OCI-LY7 (cell line): ENCODE data around the gene OR51G1. TPM values are rescaled to one million over a fixed set of nuclear protein-coding genes. Genes with fewer than 3 reads are reported as not detected.

Source experiments
- BruUV-seq: library from RNA; stranded (reverse); fragments of 400-500 nt; replicated peaks from 2 replicates; lab custom pipeline; 2021; lab: Mats Ljungman, UMichigan
- CTCF ChIA-PET: fragments of 300-600 bp; sonication (Branson Sonifier 250); formaldehyde crosslinking; loops from one replicate; lab custom pipeline; 2022; ENCODE audit warnings: antibody characterized with exemption; ENCODE audit not compliant: unreplicated experiment; lab: Charles Lee
- POLR2A ChIA-PET: fragments of 300-600 bp; sonication (Branson Sonifier 250); formaldehyde crosslinking; loops from one replicate; lab custom pipeline; 2022; ENCODE audit warnings: antibody characterized with exemption; lab: Charles Lee
- DNase-seq: peaks from one replicate; pipeline ENCODE4 v3.0.0-alpha.2; 2015; ENCODE audit warnings: low spot score
- H2AFZ ChIP-seq: fragments of 200-600 bp; sonication (generic), shearing (Covaris generic); 2 replicates; pipeline ENCODE4 v1.6.1; 2014; ENCODE audit warnings: mild to moderate bottlenecking, antibody characterized with exemption, low read length, moderate library complexity
- H3K27ac ChIP-seq: fragments of 200-600 bp; sonication (generic); 2 replicates; pipeline ENCODE4 v1.5.1; 2014; ENCODE audit warnings: mixed run types, low read depth, mild to moderate bottlenecking, moderate library complexity, low read length, inconsistent platforms; ENCODE audit not compliant: poor library complexity, severe bottlenecking
- H3K36me3 ChIP-seq: fragments of 200-600 bp; sonication (generic); 2 replicates; pipeline ENCODE4 v1.6.1; 2014; ENCODE audit warnings: mild to moderate bottlenecking, antibody characterized with exemption, low read length, moderate library complexity, mixed read lengths; ENCODE audit not compliant: insufficient read depth
- H3K4me1 ChIP-seq: fragments of 200-600 bp; sonication (generic); 2 replicates; pipeline ENCODE4 v1.5.1; 2014; ENCODE audit warnings: mild to moderate bottlenecking, low read length; ENCODE audit not compliant: insufficient read depth, poor library complexity, severe bottlenecking
- H3K4me2 ChIP-seq: fragments of 200-600 bp; sonication (generic); 2 replicates; pipeline ENCODE4 v1.6.1; 2014; ENCODE audit warnings: mild to moderate bottlenecking, low read length
- H3K4me3 ChIP-seq: fragments of 200-600 bp; sonication (generic); 2 replicates; pipeline ENCODE4 v1.5.1; 2014; ENCODE audit warnings: mild to moderate bottlenecking, low read depth, low read length; ENCODE audit not compliant: poor library complexity, severe bottlenecking
- H3K79me2 ChIP-seq: fragments of 200-600 bp; sonication (generic); 2 replicates; pipeline ENCODE4 v1.6.1; 2016; ENCODE audit warnings: low read depth, mild to moderate bottlenecking, low read length, moderate library complexity, mixed read lengths; ENCODE audit not compliant: insufficient read depth
- H3K9me2 ChIP-seq: fragments of 200-600 bp; sonication (generic); 2 replicates; pipeline ENCODE4 v1.6.1; 2016; ENCODE audit warnings: mild to moderate bottlenecking, low read length, mixed read lengths; ENCODE audit not compliant: insufficient read depth
- H3K9me3 ChIP-seq: fragments of 200-600 bp; sonication (generic); 2 replicates; pipeline ENCODE4 v1.6.1; 2014; ENCODE audit warnings: mild to moderate bottlenecking, mixed run types, low read length, mixed read lengths
- H4K20me1 ChIP-seq: fragments of 200-600 bp; sonication (generic); 2 replicates; pipeline ENCODE4 v1.6.1; 2014; ENCODE audit warnings: mild to moderate bottlenecking, antibody characterized with exemption, low read length, moderate library complexity, mixed read lengths; ENCODE audit not compliant: insufficient read depth
- CTCF ChIP-seq: fragments of 200-600 bp; sonication (generic); conservative IDR thresholded peaks from 2 replicates; pipeline ENCODE4 v1.5.1; 2014; ENCODE audit warnings: mild to moderate bottlenecking, antibody characterized with exemption, low read length, moderate library complexity, mixed read lengths
- EZH2phosphoT487 ChIP-seq: fragments of 200-600 bp; sonication (generic); IDR thresholded peaks from 2 replicates; pipeline ENCODE4 v1.6.1; 2018; ENCODE audit warnings: low read depth, borderline replicate concordance, mild to moderate bottlenecking, mixed run types, antibody characterized with exemption, low read length, moderate library complexity, mixed read lengths
- intact Hi-C: fragments of 100-400 bp; cut with micrococcal nuclease; formaldehyde crosslinking; loops from one replicate; pipeline ENCODE4 v1.10.0; 2022; ENCODE audit not compliant: unreplicated experiment
- total RNA-seq, 2 experiments: library from RNA; depleted of rRNA in 1 of 2; stranded (reverse); fragments of >200 nt in 1 of 2; shearing (Covaris generic) in 1 of 2; gene quantifications; 2 replicates each; pipeline ENCODE4 v1.2.3, GENCODE V29; 2014 to 2022

OR51G1 gene
- total RNA-seq, 2 experiments from 2014 or later = not detected

DNA sequence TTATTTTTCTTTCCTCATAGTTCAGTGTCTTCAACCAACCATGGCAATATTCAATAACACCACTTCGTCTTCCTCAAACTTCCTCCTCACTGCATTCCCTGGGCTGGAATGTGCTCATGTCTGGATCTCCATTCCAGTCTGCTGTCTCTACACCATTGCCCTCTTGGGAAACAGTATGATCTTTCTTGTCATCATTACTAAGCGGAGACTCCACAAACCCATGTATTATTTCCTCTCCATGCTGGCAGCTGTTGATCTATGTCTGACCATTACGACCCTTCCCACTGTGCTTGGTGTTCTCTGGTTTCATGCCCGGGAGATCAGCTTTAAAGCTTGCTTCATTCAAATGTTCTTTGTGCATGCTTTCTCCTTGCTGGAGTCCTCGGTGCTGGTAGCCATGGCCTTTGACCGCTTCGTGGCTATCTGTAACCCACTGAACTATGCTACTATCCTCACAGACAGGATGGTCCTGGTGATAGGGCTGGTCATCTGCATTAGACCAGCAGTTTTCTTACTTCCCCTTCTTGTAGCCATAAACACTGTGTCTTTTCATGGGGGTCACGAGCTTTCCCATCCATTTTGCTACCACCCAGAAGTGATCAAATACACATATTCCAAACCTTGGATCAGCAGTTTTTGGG is 42.2 kb downstream of the OR51G1 start, which contains the start of gene OR51T1:
Gene OR51T1, plus strand, starts transcription at position 41 of the 641 bp plus-strand sequence. Its CDS starts 0 bp downstream, at position 41.
- TF ChIP-seq CTCF (no peak), EZH2phosphoT487 (no peak)
- Histone ChIP-seq H3K9me3 (no peaks in the 10 kb centered on the region), H3K79me2 (no peaks in the 10 kb centered on the region), H3K9me2 (no peaks in the 10 kb centered on the region), H2AFZ (no peak within 1 kb of the TSS), H3K4me3 (no peak within 1 kb of the TSS), H3K36me3 (no peaks in the 10 kb centered on the region), H4K20me1 (no peaks in the 10 kb centered on the region), H3K4me2 (no peak within 1 kb of the TSS), H3K4me1 (no peaks in the 10 kb centered on the region), H3K27ac (no peak within 1 kb of the TSS)
- CTCF ChIA-PET = no interaction called here
- no TSS peak for BruUV-seq
- DNase-seq = no peak
- intact Hi-C loops = no loop called here
- POLR2A ChIA-PET = interaction anchor here (1.3 kb wide), 1 partner anchor 50 kb away, joined by 3 read pairs; no protein-coding TSS in a partner anchor

- no peak for DNase-seq
- Histone ChIP-seq H3K27ac (no peak overlapping the region), H3K79me2 (no peaks in the 10 kb centered on the region), H3K4me2 (no peak overlapping the region), H2AFZ (no peak overlapping the region), H4K20me1 (no peaks in the 10 kb centered on the region), H3K9me2 (no peaks in the 10 kb centered on the region), H3K4me3 (no peak overlapping the region), H3K4me1 (no peaks in the 10 kb centered on the region), H3K9me3 (no peaks in the 10 kb centered on the region), H3K36me3 (no peaks in the 10 kb centered on the region)
- BruUV-seq = no TSS peak
- POLR2A ChIA-PET = no interaction called here
- intact Hi-C loops = no loop called here
- CTCF ChIA-PET = no interaction called here
- no peak for TF ChIP-seq CTCF
- no peak for TF ChIP-seq EZH2phosphoT487
Observed at GRCh38 chr11:4881188-4881587, 43.0 kb downstream of the OR51G1 start.

Other genes with a start within 250 kb of the OR51G1 start
- 0.05 TPM in 1 of 2 replicates, not detected in the other for gene OR51E2, start 226.5 kb downstream of the OR51G1 start, total RNA-seq (2014; rRNA removed; shearing (Covaris generic))
- not detected in 2 replicates for gene OR51E2, start 226.5 kb downstream of the OR51G1 start, total RNA-seq (2022)
- not detected in 2 replicates for gene MMP26, start 219.6 kb downstream of the OR51G1 start, total RNA-seq (2014; rRNA removed; shearing (Covaris generic))
- not detected in 2 replicates for gene MMP26, start 219.6 kb downstream of the OR51G1 start, total RNA-seq (2022)
- gene OR51F1, start 154.4 kb downstream of the OR51G1 start, total RNA-seq (2014; rRNA removed; shearing (Covaris generic)) = not detected in 2 replicates
- gene OR51F1, start 154.4 kb downstream of the OR51G1 start, total RNA-seq (2022) = not detected in 2 replicates
- gene OR52R1, start 120.0 kb downstream of the OR51G1 start, total RNA-seq (2014; rRNA removed; shearing (Covaris generic)) = not detected in 2 replicates
- not detected in 2 replicates for gene OR52R1, start 120.0 kb downstream of the OR51G1 start, total RNA-seq (2022)
- gene OR51F2, start 103.0 kb downstream of the OR51G1 start, total RNA-seq (2014; rRNA removed; shearing (Covaris generic)) = not detected in 2 replicates
- not detected in 2 replicates for gene OR51F2, start 103.0 kb downstream of the OR51G1 start, total RNA-seq (2022)
- gene OR51S1, start 75.1 kb downstream of the OR51G1 start, total RNA-seq (2014; rRNA removed; shearing (Covaris generic)) = not detected in 2 replicates
- gene OR51S1, start 75.1 kb downstream of the OR51G1 start, total RNA-seq (2022) = not detected in 2 replicates
- not detected in 2 replicates for gene OR51T1, start 42.4 kb downstream of the OR51G1 start, total RNA-seq (2014; rRNA removed; shearing (Covaris generic))
- not detected in 2 replicates for gene OR51T1, start 42.4 kb downstream of the OR51G1 start, total RNA-seq (2022)
- not detected in 2 replicates for gene OR51A7, start 20.6 kb downstream of the OR51G1 start, total RNA-seq (2014; rRNA removed; shearing (Covaris generic))
- gene OR51A7, start 20.6 kb downstream of the OR51G1 start, total RNA-seq (2022) = not detected in 2 replicates
- gene OR51G2, start 5.0 kb downstream of the OR51G1 start, total RNA-seq (2014; rRNA removed; shearing (Covaris generic)) = not detected in 2 replicates
- gene OR51G2, start 5.0 kb downstream of the OR51G1 start, total RNA-seq (2022) = not detected in 2 replicates
- not detected in 2 replicates for gene OR51A4, start 23.3 kb upstream of the OR51G1 start, total RNA-seq (2014; rRNA removed; shearing (Covaris generic))
- gene OR51A4, start 23.3 kb upstream of the OR51G1 start, total RNA-seq (2022) = not detected in 2 replicates
- gene OR51A2, start 31.4 kb upstream of the OR51G1 start, total RNA-seq (2014; rRNA removed; shearing (Covaris generic)) = not detected in 2 replicates
- not detected in 2 replicates for gene OR51A2, start 31.4 kb upstream of the OR51G1 start, total RNA-seq (2022)
- not detected in 2 replicates for gene OR51L1, start 70.5 kb upstream of the OR51G1 start, total RNA-seq (2014; rRNA removed; shearing (Covaris generic))
- not detected in 2 replicates for gene OR51L1, start 70.5 kb upstream of the OR51G1 start, total RNA-seq (2022)
- gene OR52J3, start 122.2 kb upstream of the OR51G1 start, total RNA-seq (2014; rRNA removed; shearing (Covaris generic)) = not detected in 2 replicates
- not detected in 2 replicates for gene OR52J3, start 122.2 kb upstream of the OR51G1 start, total RNA-seq (2022)
- not detected in 2 replicates for gene OR52E2, start 135.3 kb upstream of the OR51G1 start, total RNA-seq (2014; rRNA removed; shearing (Covaris generic))
- not detected in 2 replicates for gene OR52E2, start 135.3 kb upstream of the OR51G1 start, total RNA-seq (2022)
- gene OR52E1, start 145.2 kb upstream of the OR51G1 start, total RNA-seq (2014; rRNA removed; shearing (Covaris generic)) = not detected in 2 replicates
- gene OR52E1, start 145.2 kb upstream of the OR51G1 start, total RNA-seq (2022) = not detected in 2 replicates
- gene OR52A5, start 214.0 kb upstream of the OR51G1 start, total RNA-seq (2014; rRNA removed; shearing (Covaris generic)) = not detected in 2 replicates
- gene OR52A5, start 214.0 kb upstream of the OR51G1 start, total RNA-seq (2022) = not detected in 2 replicates
- gene OR52A1, start 230.4 kb upstream of the OR51G1 start, total RNA-seq (2014; rRNA removed; shearing (Covaris generic)) = not detected in 2 replicates
- gene OR52A1, start 230.4 kb upstream of the OR51G1 start, total RNA-seq (2022) = not detected in 2 replicates